ENCODE measurements around the gene TELO2. TPM values are rescaled to one million over a fixed set of nuclear protein-coding genes. Genes with fewer than 3 reads are reported as not detected.

TELO2 gene
- total RNA-seq, 1 donor from 2014 or later: 77.2 TPM

DNA sequence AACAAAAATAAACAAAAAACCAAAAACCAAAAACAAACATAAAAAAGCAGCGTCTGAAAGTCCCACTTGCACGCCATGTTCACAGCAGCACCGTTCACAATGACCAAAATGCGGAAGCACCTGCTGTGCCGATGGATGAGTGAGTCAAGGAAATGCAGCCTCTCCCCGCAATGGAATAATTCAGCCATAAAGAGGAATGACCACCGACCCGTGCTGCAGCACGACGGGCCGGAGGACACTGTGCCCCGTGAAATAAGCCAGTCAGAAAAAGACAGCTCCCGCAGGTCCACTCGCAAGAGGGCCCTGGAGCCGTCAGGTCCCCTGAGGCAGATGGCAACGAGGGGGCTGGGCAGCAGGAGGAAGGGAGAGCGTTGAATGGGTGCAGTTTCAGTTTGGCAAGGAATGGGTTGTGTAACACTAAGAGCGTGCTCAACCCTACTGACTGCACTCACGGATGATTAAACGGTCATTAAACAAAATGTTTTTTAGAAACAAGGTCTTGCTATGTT, 23.4 kb upstream of the TELO2 start:
- Mint-ChIP-seq H3K27me3 (no peaks in the 10 kb centered on the region), H3K36me3 (ENCODE audit: insufficient read depth) (no peaks in the 10 kb centered on the region), H3K4me1 (ENCODE audit: low read depth) (peaks cover 8% of the 10 kb centered on the region), H3K27ac (no peak overlapping the region), H3K9me3 (ENCODE audit: low read depth) (no peaks in the 10 kb centered on the region), H3K4me3 (ENCODE audit: low read depth) (no peak overlapping the region)
- DNase-seq (ENCODE audit: low spot score, unreplicated experiment): no peak
- TF ChIP-seq, protein P1, sequence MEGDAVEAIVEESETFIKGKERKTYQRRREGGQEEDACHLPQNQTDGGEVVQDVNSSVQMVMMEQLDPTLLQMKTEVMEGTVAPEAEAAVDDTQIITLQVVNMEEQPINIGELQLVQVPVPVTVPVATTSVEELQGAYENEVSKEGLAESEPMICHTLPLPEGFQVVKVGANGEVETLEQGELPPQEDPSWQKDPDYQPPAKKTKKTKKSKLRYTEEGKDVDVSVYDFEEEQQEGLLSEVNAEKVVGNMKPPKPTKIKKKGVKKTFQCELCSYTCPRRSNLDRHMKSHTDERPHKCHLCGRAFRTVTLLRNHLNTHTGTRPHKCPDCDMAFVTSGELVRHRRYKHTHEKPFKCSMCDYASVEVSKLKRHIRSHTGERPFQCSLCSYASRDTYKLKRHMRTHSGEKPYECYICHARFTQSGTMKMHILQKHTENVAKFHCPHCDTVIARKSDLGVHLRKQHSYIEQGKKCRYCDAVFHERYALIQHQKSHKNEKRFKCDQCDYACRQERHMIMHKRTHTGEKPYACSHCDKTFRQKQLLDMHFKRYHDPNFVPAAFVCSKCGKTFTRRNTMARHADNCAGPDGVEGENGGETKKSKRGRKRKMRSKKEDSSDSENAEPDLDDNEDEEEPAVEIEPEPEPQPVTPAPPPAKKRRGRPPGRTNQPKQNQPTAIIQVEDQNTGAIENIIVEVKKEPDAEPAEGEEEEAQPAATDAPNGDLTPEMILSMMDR (IDR thresholded peaks at IDR 0.05; ENCODE audit: unreplicated experiment): no peak

- Mint-ChIP-seq H3K27ac (no peak overlapping the region), H3K27me3 (no peaks in the 10 kb centered on the region), H3K4me1 (ENCODE audit: low read depth) (peaks cover 8% of the 10 kb centered on the region), H3K4me3 (ENCODE audit: low read depth) (no peak overlapping the region), H3K9me3 (ENCODE audit: low read depth) (no peaks in the 10 kb centered on the region), H3K36me3 (ENCODE audit: insufficient read depth) (no peaks in the 10 kb centered on the region)
- TF ChIP-seq, protein P1 (IDR thresholded peaks at IDR 0.05; ENCODE audit: unreplicated experiment): no peak
- DNase-seq (ENCODE audit: low spot score, unreplicated experiment): no peak
Measured at GRCh38 chr16:1470481-1471251, 22.5 kb upstream of the TELO2 start.

- no peak overlapping the region for H3K4me3 Mint-ChIP-seq (ENCODE audit: low read depth)
- H3K36me3 Mint-ChIP-seq (ENCODE audit: insufficient read depth): no peaks in the 10 kb centered on the region
Measured at GRCh38 chr16:1471569-1472194, 21.5 kb upstream of the TELO2 start.

DNA sequence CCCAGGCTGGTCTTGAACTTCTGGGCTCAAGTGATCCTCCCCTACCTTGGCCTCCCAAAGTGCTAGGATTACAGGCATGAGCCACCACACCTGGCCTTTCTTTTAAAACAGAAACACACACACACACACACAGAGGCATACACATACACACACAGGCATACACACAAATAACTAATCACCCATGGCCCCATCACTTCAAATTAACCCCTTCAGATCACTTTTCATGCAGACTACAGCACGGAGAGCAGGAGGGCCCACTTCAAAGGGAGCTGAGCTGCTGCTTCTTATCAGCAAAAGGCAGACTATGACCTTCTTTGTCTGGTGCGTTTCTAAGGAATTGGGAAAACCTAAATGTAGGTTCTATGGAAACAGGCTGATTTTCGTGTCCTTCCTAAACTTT, 20.2 kb upstream of the TELO2 start:
- Mint-ChIP-seq H3K27me3 (peaks cover 3% of the 10 kb centered on the region), H3K4me1 (ENCODE audit: low read depth) (peaks cover 8% of the 10 kb centered on the region), H3K4me3 (ENCODE audit: low read depth) (peak overlapping the region; percentile 68), H3K27ac (peak overlapping the region; percentile 82), H3K9me3 (ENCODE audit: low read depth) (no peaks in the 10 kb centered on the region), H3K36me3 (ENCODE audit: insufficient read depth) (peaks cover 2% of the 10 kb centered on the region)
- no peak for DNase-seq (ENCODE audit: low spot score, unreplicated experiment)
- TF ChIP-seq, protein P1 (IDR thresholded peaks at IDR 0.05; ENCODE audit: unreplicated experiment): no peak

More at GRCh38 chr16:1471569-1472194, 21.5 kb upstream of the TELO2 start:
- no peak for DNase-seq (ENCODE audit: low spot score, unreplicated experiment)
- peaks cover 8% of the 10 kb centered on the region for H3K4me1 Mint-ChIP-seq (ENCODE audit: low read depth)
- TF ChIP-seq, protein P1 (IDR thresholded peaks at IDR 0.05; ENCODE audit: unreplicated experiment): no peak
- no peaks in the 10 kb centered on the region for H3K27me3 Mint-ChIP-seq
- H3K27ac Mint-ChIP-seq: peak overlapping the region; percentile 86
- no peaks in the 10 kb centered on the region for H3K9me3 Mint-ChIP-seq (ENCODE audit: low read depth)

GRCh38 chr16:1474082-1474795, 18.9 kb upstream of the TELO2 start:
- Mint-ChIP-seq H3K27me3 (peaks cover 3% of the 10 kb centered on the region), H3K27ac (peak overlapping the region; percentile 88), H3K4me1 (ENCODE audit: low read depth) (peaks cover 8% of the 10 kb centered on the region), H3K36me3 (ENCODE audit: insufficient read depth) (peaks cover 2% of the 10 kb centered on the region), H3K4me3 (ENCODE audit: low read depth) (peak overlapping the region; percentile 76), H3K9me3 (ENCODE audit: low read depth) (no peaks in the 10 kb centered on the region)
- TF ChIP-seq, protein P1 (IDR thresholded peaks at IDR 0.05; ENCODE audit: unreplicated experiment): no peak
- no peak for DNase-seq (ENCODE audit: low spot score, unreplicated experiment)

Data from progenitor cell of endocrine pancreas (in vitro differentiated cells).